Measurements from ENCODE around the gene MPPED1.

- TF ChIP-seq, protein P1, sequence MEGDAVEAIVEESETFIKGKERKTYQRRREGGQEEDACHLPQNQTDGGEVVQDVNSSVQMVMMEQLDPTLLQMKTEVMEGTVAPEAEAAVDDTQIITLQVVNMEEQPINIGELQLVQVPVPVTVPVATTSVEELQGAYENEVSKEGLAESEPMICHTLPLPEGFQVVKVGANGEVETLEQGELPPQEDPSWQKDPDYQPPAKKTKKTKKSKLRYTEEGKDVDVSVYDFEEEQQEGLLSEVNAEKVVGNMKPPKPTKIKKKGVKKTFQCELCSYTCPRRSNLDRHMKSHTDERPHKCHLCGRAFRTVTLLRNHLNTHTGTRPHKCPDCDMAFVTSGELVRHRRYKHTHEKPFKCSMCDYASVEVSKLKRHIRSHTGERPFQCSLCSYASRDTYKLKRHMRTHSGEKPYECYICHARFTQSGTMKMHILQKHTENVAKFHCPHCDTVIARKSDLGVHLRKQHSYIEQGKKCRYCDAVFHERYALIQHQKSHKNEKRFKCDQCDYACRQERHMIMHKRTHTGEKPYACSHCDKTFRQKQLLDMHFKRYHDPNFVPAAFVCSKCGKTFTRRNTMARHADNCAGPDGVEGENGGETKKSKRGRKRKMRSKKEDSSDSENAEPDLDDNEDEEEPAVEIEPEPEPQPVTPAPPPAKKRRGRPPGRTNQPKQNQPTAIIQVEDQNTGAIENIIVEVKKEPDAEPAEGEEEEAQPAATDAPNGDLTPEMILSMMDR (IDR thresholded peaks at IDR 0.05): no peak
- no peak for TF ChIP-seq POLR2A (IDR thresholded peaks at IDR 0.05)
Measured at GRCh38 chr22:43498856-43499253, 87.0 kb downstream of the MPPED1 start.
